ENCODE data around the gene RIPK4. TPM values are rescaled to one million over a fixed set of nuclear protein-coding genes. Genes with fewer than 3 reads are reported as not detected.
A peak's percentile ranks its signal among the peaks of the same experiment; 100 is the strongest.

RIPK4 gene
- total RNA-seq, 1 donor from 2014 or later = not detected

DNA sequence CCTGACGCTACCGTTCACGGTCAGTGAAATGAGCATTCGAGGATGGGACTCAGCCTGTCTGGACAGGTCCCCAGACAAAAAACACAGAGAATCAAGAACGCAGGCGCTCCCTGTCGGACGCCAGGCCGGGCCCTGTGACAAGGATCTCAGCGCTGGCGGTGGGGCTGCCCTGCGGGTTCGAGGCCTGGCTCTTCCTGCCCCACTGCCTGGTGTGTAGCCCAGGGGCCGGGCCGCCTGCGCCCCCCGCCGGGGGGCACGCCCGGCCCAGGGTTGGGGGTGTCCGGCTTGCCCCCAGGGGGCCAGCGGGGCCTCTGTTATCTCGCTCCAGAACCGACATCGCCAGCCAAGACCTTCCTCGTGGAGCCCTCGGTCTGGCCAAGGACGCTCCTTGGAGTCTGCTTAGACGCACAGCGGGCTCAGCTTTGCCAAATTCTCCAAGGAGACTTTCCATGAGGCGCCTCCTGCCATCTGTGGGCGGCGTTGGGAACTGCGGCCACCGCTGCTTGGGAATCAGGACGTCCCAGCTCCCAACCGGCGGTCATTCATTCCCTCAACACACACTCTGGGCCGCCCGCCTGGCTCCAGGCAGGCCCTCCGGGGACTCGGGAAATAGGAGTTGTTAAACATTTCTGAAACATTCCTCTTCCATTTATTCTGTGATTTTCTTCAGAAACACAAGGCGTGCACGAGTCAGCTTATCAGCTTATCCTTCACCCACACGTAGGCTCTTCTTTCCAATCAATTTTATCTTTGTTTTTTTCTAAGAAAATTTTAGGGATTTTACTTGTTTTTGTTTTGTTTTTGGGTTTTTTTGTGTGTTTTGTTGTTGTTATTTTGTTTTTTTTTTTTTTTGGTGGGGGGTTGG is 11.3 kb upstream of the RIPK4 start:
- no peaks in the 10 kb centered on the region for H3K9me3 Mint-ChIP-seq
- peaks cover 54% of the 10 kb centered on the region for H3K27me3 Mint-ChIP-seq (ENCODE audit: low read depth)
- peaks cover 9% of the 10 kb centered on the region for H3K4me1 Mint-ChIP-seq
- peak; percentile 92 for TF ChIP-seq CTCF (conservative IDR thresholded peaks at IDR 0.05)
- peak overlapping the region; percentile 31 for H3K4me3 Mint-ChIP-seq
- DNase-seq (ENCODE audit: low read depth, low spot score) = peak; percentile 89
- no peak overlapping the region for H3K27ac Mint-ChIP-seq (ENCODE audit: unreplicated experiment)
- no peaks in the 10 kb centered on the region for H3K36me3 Mint-ChIP-seq (ENCODE audit: low read depth)

DNA sequence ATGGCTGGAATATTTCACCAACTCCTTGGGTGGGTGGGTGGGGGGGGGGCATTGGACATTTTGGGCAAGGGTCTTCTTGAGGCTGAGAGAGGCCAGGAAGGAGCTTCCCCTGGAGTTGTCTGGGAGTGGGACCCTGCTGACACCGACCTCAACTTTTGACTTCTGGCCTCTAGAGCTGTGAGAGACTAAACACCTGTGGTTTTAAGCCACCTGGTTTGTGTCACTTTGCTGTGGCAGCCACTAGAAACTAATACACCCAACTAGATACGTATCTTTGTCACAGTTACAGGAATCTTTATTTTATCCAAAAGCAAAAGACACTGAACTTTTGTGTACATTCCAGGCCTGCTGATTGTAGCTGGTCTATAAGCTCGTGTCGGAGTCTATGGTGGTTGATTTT is 9.9 kb upstream of the RIPK4 start:
- no peak for TF ChIP-seq CTCF (conservative IDR thresholded peaks at IDR 0.05)
- DNase-seq (ENCODE audit: low read depth, low spot score) = no peak
- H3K4me3 Mint-ChIP-seq = no peak overlapping the region
- no peaks in the 10 kb centered on the region for H3K9me3 Mint-ChIP-seq
- H3K27ac Mint-ChIP-seq (ENCODE audit: unreplicated experiment) = no peak overlapping the region
- no peaks in the 10 kb centered on the region for H3K36me3 Mint-ChIP-seq (ENCODE audit: low read depth)
- H3K27me3 Mint-ChIP-seq (ENCODE audit: low read depth) = peaks cover 68% of the 10 kb centered on the region
- H3K4me1 Mint-ChIP-seq = peaks cover 9% of the 10 kb centered on the region

DNA sequence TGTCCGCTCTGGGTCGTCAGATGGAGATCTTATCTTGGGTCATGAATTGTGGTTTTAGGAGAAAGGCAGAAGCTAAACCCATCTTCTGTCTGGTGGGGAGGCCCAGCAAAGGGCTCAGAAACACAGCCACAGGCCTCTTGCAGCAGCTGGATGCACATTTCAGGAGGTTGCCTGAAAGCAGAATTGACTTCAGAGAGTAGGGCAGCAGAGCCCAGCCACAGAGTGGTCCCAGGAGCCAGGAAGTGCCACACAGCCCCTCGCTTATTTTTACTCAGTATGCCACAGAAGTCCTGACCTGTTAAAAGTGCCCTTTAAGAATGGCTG is 8.3 kb upstream of the RIPK4 start:
- Mint-ChIP-seq H3K4me1 (peaks cover 9% of the 10 kb centered on the region), H3K27me3 (ENCODE audit: low read depth) (peaks cover 72% of the 10 kb centered on the region), H3K4me3 (no peak overlapping the region), H3K27ac (ENCODE audit: unreplicated experiment) (no peak overlapping the region), H3K9me3 (no peaks in the 10 kb centered on the region), H3K36me3 (ENCODE audit: low read depth) (no peaks in the 10 kb centered on the region)
- TF ChIP-seq CTCF (conservative IDR thresholded peaks at IDR 0.05) = no peak
- no peak for DNase-seq (ENCODE audit: low read depth, low spot score)

DNA sequence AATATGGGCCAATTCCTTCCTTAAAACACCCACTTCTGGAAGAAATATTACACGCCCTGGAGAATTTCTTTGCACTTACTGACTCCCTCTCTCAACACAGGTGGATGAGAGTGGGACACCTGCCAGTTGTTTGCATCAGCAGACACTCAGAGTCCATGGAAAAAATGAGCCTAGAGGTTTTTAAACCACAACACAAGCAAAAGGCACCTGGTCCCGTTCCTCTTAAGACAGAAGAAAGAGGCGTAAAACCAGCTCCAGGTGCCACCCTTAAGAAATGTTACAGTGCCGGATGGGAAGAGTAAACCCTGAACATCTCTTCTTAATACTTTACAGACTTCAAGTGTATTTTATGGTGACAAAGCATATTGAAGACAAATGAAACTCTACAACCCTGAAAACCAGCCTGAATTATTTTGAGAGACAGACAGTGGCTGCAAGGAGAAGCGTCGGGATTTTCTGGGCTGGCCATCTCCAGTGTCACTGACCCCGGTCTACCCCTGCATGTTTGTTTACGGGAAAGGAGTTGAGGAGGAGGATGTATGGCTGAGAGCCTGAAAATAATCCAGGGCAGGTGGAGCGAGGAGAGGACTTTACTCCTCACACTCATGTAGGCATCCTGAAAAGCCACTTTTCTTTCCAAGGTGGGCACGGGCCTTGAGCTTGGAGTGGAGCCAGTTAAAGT is 7.8 kb upstream of the RIPK4 start:
- no peak overlapping the region for H3K27ac Mint-ChIP-seq (ENCODE audit: unreplicated experiment)
- H3K4me1 Mint-ChIP-seq = peaks cover 9% of the 10 kb centered on the region

More for the DNA sequence above, 7.8 kb upstream of the RIPK4 start:
- H3K27me3 Mint-ChIP-seq (ENCODE audit: low read depth) = peaks cover 74% of the 10 kb centered on the region
- no peak overlapping the region for H3K4me3 Mint-ChIP-seq
- no peaks in the 10 kb centered on the region for H3K36me3 Mint-ChIP-seq (ENCODE audit: low read depth)
- H3K9me3 Mint-ChIP-seq = no peaks in the 10 kb centered on the region
- TF ChIP-seq CTCF (conservative IDR thresholded peaks at IDR 0.05) = no peak
- DNase-seq (ENCODE audit: low read depth, low spot score) = no peak
